Right ventricle myocardium superior (tissue), 1 donor: Measurements from ENCODE around the gene PRKN. TPM values are rescaled to one million over a fixed set of nuclear protein-coding genes. Genes with fewer than 3 reads are reported as not detected.
A peak's percentile ranks its signal among the peaks of the same experiment; 100 is the strongest.

Source experiments
- ATAC-seq: fragments of 200-7000 bp; cut with Tn5 transposase; one replicate; pipeline ENCODE4 v1.9.1; 2020; ENCODE audit warnings: mild to moderate bottlenecking; ENCODE audit not compliant: poor library complexity
- DNase-seq: peaks from one replicate; pipeline ENCODE4 v3.0.0-alpha.2; 2020
- intact Hi-C: fragments of 100-400 bp; cut with DNase I; formaldehyde crosslinking; loops from one replicate; pipeline ENCODE4 v1.11.2; 2022
- total RNA-seq: library from RNA; stranded (reverse); fragmentation: NEBNext Ultra II Directional; extraction: Animal tissue kit (Norgen Biotek cat#: 25700); gene quantifications from one replicate; pipeline ENCODE4 v1.2.1, GENCODE V29; 2021
- donor health status: DM: no; HTN: yes; CAD: no; lungs with severe emphysema.

PRKN gene
- total RNA-seq, 1 donor from 2014 or later: 20.6 TPM

GRCh38 chr6:162092816-162093502 lies 634.6 kb downstream of the PRKN start:
- intact Hi-C loops: no loop called here
- DNase-seq (no peak), ATAC-seq (peak; percentile 58)

- DNase-seq (no peak), ATAC-seq (no peak)
- intact Hi-C loops: no loop called here
Measured at GRCh38 chr6:162090734-162091133, 636.8 kb downstream of the PRKN start.

GRCh38 chr6:162088091-162088490 lies 639.5 kb downstream of the PRKN start:
- DNase-seq (no peak), ATAC-seq (no peak)
- intact Hi-C loops: no loop called here

DNA sequence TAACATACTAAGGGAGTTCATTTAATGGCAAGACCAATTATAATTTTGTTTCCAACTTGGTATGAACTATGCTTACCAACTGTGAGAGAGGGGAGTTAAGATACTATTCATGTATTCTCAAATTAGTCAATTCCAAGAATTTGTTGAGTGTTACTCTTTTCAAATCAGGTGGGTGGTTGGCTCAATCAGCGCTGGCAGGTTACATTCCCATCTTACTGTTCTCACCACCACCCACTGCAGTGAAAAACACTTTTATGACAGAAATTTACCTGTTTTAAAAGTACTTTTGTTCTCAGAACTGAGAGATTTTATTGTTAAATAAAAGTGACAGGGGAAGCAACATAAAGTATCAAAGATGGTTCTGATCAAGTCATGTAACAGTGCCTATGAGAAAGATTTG lies 642.0 kb downstream of the PRKN start:
- intact Hi-C loops: no loop called here
- ATAC-seq (no peak), DNase-seq (no peak)

- intact Hi-C loops: no loop called here
- ATAC-seq (no peak), DNase-seq (no peak)
Measured at GRCh38 chr6:162082520-162082919, 645.0 kb downstream of the PRKN start.

GRCh38 chr6:162078667-162079066 lies 648.9 kb downstream of the PRKN start:
- ATAC-seq (no peak), DNase-seq (no peak)
- intact Hi-C loops: no loop called here

DNA sequence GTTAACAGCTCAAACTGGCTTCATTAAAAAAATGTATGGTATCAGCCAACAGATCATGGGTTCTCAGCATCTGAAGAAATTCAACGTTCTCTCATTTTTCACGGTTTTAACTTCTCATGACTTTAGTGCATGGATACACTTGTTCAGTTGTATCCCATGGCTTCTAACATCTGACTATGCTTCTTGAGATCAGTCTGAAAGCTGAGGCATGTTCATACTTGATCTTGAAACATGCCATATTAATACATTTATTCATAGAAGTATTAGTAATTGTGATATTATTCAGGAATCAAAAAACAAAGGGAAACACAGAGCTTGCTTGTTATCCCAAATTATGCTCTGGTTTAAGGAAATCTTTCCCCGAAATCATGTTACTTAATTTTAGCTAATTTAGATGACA lies 649.4 kb downstream of the PRKN start:
- intact Hi-C loops: no loop called here
- ATAC-seq (no peak), DNase-seq (no peak)

- ATAC-seq: no peak
- no peak for DNase-seq
- intact Hi-C loops: no loop called here
Measured at GRCh38 chr6:162076816-162077215, 650.8 kb downstream of the PRKN start.

DNA sequence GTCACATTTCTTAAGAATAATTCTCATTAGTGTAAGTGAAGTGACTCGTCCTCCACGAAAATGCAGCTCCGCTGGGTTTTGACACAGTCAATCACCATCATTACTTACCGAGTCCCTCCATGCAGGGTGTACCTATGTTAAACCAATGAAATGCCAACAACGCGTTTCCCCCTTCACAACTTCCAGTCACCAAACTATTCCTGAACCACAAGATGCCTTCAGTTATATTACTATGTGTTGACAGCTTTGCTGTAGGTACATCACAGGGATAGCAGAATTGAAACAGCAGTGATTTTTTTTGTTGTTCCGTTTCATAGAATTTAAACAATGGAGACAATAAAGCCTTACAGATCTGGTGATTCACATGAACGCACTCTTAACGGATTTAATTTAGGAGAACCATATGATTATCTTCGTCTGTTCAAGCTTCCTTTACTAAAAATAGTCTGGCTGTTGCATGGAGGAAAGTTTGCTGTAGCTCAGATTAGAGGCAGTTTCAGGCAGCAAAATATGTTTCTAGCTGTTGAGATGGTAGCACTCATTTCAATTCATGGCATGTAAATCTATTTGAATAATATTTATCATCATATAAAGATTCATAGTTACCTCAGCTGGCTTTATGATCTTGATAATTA lies 652.8 kb downstream of the PRKN start:
- no peak for ATAC-seq
- intact Hi-C loops: no loop called here
- DNase-seq: no peak

DNA sequence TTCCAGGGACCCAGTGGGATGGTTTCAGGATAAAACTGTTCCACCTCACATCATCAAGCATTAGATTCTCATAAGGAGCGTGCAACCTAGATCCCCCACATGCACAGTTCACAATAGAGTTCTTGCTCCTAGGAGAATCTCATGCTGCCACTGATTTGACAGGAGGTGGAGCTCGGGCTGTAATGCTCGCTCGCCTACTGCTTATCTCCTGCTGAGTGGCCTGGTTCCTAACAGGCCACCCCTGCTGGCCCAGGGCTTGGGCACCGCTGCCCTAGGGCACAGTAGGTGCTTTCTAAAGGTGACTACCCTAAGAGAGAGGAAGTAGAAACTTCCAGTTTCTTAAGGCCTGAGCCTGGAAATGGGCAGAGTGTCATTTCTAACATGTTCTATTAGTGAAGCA lies 656.9 kb downstream of the PRKN start:
- intact Hi-C loops: no loop called here
- DNase-seq (no peak), ATAC-seq (peak; percentile 85)

GRCh38 chr6:162069995-162070394 lies 657.6 kb downstream of the PRKN start:
- ATAC-seq: peak; percentile 21

DNA sequence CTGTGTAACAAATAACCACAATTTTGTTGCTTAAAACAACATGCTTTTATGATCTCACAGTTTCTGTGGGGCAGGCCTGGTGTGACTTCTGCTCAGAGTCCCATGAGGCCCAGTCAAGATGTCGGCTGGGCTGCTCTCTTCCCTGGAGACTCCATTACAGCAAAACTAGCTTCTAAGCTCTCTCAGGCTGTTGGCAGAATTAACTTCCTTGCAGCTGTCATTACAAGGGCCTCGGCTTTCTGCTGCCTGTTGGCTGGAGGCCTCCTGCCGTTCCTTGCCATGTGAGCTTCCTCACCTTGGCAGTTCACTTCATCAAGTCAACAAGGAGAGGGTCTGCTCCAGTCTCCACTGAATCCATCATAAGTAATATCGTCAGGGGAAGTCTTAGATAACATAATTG lies 659.2 kb downstream of the PRKN start:
- intact Hi-C loops: no loop called here
- DNase-seq: no peak
- no peak for ATAC-seq

More at GRCh38 chr6:162069995-162070394, 657.6 kb downstream of the PRKN start:
- DNase-seq: no peak
- intact Hi-C loops: no loop called here

DNA sequence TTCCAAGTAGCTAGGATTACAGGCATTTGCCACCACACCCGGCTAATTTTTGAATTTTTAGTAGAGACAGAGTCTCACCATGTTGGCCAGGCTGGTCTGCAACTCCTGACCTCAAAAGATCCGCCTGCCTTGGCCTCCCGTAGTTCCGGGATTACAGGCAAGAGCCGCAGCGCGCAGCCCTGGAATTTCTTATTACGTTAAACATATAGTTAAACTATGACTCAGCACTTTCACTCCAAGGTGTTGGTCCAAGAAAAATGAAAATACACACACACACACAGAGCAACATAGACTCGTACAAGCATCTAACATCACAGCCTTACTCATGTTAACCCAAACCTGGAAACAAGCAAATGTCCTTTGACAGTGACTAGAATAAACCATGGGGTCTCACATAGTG lies 663.9 kb downstream of the PRKN start:
- ATAC-seq (no peak), DNase-seq (no peak)
- intact Hi-C loops: no loop called here

GRCh38 chr6:162058281-162058875 lies 669.2 kb downstream of the PRKN start:
- ATAC-seq: peak; percentile 80
- intact Hi-C loops: no loop called here
- peak; percentile 70 for DNase-seq

GRCh38 chr6:162056745-162057144 lies 670.8 kb downstream of the PRKN start:
- intact Hi-C loops: no loop called here
- DNase-seq (peak; percentile 54), ATAC-seq (peak; percentile 76)

- DNase-seq (no peak), ATAC-seq (no peak)
- intact Hi-C loops: no loop called here
Measured at GRCh38 chr6:162056061-162056460, 671.5 kb downstream of the PRKN start.

- ATAC-seq: no peak
- intact Hi-C loops: no loop called here
- DNase-seq: no peak
Measured at GRCh38 chr6:162055365-162055764, 672.2 kb downstream of the PRKN start.

GRCh38 chr6:162053084-162053483 lies 674.5 kb downstream of the PRKN start:
- peak; percentile 61 for ATAC-seq
- intact Hi-C loops: no loop called here
- DNase-seq: no peak

- no peak for DNase-seq
- intact Hi-C loops: no loop called here
- ATAC-seq: no peak
Measured at GRCh38 chr6:162050579-162050978, 677.0 kb downstream of the PRKN start.

DNA sequence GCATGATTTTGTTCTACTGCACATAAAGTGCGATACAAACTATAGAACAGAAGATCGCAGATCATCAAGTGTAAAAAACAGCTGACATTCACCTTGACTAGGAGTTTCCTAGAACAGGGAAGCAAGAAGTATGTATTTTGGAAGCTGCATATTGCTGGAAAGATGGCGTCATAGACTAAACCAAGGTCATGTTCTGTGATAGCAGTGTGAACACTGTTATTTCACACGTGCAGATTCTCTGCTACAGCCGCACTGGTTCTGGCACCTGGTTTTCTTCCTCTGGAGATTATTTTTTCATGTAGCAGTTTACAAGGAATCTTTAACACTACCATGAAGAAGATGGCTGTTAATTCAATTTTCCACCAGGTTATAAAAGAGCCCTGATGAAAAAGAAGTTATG lies 681.2 kb downstream of the PRKN start:
- intact Hi-C loops: no loop called here
- no peak for DNase-seq
- no peak for ATAC-seq
